Measurements from ENCODE around the gene MIGA2.
"Not testable (repeated sequence)": the region's sequence is repeated elsewhere in the genome, so short reads cannot be mapped to it uniquely, and the experiment has no call there.

Gene MIGA2

DNA sequence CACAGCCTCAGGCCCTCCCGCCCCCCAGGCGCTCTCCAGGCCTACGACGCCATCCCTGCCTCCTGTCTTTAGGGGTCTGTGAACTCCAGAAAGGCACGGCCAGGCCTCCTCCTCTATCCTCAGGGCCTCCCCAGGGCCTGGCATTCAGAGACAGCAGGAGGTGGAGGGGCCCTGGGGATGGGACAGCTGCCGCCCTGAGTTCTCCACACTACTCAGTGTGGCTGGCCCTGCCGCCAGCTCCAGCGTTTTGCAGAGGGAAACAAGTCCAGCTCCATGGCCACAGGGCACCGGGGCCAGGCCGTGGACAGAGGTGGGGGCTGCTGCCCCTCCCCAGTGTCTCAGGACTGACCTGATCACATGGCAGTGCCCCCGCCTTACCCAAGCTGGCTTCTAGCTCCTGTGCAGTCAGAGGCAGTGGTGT is 24.7 kb upstream of the MIGA2 start:
- DNase-seq: no peak

GRCh38 chr9:129012343-129012742 is 24.1 kb upstream of the MIGA2 start:
- no peak for DNase-seq

- DNase-seq: no peak
These were observed 23.5 kb upstream of the MIGA2 start for GRCh38 chr9:129012893-129013448.

DNA sequence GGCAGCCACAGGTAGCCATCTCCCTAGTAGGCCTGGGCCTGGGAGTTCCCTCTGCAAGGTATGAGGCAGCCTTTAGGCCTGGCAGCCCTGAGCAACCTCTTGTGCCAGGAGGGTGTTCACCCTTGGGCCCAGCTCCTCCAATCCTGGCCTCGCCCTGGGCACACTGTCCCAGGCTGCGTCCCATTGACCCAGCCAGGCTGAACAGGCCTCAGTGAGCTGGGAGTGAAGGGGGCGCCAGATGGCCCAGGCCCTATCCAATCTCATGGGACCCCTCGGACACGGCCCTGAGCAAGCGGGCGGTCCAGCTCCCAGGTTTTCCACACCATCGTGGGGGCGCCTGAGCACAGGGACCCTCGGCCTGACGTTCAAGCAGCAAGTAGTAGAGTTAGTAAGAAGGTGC is 22.8 kb upstream of the MIGA2 start:
- peak in 1 of 14 donors; percentile 15 for DNase-seq

DNA sequence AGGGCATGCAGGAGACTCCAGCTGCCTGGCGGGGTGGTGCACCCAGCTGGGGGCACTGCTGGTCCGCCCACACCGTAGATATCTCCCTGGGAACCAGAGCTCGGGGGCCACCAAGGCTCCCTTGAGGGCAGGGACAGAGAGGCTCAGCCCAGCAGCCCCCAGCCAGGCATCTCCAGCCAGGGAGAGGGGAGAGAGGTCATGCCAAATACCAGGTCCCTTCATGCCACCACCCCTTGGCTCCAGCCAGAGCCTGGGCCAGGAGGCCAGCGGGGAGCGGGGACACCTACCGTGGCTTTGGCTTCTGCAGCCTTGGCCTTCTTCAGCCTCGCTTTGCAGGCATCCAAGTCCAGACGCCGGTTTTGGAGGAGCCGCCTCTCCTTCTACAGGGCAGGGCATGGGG is 22.3 kb upstream of the MIGA2 start:
- DNase-seq: peak in 1 of 14 donors; percentile 21

- no peak for DNase-seq
These were observed 21.8 kb upstream of the MIGA2 start for GRCh38 chr9:129014608-129015007.

DNA sequence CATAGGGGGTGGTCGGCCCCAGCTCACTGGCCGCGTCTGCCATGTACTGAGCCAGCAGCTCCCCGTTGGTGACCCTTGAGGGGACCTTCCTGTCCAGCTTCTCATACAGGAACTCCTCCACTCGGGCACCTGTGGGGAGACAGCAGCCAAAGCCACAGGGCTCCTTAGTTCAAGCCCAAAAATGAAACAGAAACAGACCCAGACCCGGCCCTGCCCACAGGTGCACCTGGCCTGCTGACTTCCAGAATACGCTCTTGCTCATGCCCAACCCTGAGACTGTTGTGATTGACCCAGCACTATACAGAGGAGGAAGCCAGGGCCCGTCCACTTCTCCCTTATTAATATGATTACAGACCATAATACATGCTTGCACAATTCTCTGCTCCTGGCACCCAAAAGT is 15.3 kb upstream of the MIGA2 start:
- peak in 1 of 14 donors; percentile 73 for DNase-seq

DNA sequence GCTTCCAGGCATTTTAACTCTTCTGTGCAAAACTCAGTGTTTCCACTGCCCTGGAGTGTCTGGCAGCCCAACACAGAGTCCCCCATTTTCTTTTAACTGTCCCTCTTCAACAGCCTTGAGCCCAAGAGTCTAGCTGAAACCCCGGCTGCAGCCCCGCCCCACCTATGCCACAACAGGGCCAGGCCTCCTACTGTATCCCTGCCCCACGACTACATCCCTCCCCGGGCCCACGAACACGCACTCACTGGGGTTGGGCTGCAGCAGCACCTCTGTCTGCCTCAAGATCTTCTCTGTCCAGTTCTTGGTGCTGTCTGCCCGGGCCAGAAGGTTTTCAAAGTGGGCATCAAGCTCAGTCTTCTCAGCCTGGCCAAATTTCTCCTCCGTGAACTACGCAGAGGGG is 14.4 kb upstream of the MIGA2 start:
- DNase-seq: no peak

DNA sequence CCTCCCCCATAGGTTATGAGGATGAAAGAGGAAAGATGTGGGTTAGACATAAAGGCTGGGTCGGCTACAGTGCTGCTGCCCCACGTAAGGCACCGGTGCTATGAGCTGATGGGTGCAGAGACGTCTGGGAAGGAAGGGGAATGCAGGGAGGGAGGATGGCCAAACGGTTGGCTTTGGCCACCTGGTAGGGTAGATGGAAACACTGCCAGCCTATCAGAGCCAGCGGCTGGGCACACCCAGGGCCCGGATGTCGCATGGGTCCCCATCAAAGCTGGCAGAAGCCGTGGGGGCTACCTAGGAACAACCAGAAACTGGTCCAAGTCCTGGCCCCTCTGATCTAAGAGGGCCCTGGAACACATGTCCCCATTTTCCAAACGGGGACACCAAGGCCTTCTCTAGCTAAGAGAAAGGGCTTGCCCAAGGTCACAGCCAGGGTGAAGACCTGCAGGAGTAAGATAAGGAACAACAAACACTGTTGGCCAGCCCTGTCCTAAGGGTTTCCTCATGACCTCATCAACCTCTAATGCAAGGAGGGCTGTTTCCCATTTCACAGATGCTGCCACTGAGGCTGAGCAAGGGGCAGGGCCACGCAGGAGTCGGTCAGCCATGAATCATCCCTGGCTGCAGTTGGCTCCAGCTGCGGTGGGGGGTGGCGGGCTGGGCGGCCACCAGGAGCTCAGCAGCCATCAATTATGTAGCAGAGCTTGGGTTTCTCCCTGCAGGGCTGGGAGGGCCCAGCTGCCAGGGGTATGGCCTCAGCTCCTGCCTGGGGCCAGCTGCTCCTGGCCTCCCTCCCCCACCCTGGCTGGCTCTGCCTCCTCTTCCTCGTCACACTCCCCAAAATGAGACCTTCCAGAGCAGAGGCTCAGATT is 13.2 kb upstream of the MIGA2 start:
- DNase-seq: peak in 7 of 14 donors; percentile 10 to 76 (median 17)

GRCh38 chr9:129023908-129024233 is 12.6 kb upstream of the MIGA2 start:
- no peak for DNase-seq

- peak in 8 of 14 donors; percentile 32 to 58 (median 40) for DNase-seq
These were observed 9.8 kb upstream of the MIGA2 start for GRCh38 chr9:129026442-129027223.

- no peak for DNase-seq
These were observed 9.2 kb upstream of the MIGA2 start for GRCh38 chr9:129027224-129027684.

DNA sequence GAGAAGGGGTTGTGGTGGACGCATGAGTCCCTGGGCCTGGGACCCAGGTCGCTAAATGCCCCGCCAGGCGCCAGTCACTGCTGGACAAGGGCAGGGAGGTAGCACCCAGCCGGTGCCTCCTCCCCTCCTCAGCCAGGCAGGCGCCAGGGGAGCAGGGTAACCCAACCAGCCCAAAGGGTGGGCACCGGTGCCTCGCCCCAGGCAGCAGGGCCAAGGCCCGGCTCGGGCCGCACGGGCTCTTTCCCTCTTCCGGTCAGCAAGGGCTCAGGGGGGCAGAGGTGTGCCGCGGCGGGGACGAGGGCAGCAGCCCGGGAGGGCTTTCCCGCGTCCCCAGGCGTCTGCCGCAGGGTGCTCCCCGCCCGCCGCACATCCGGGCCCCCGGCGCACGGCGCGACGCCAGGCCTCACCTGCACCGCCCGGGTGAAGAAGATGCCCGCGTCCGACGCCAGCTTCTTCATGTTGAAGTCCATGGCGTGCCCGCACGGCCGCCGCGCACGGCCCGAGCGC is 8.7 kb upstream of the MIGA2 start:
- peak in 4 of 14 donors; percentile 50 to 77 (median 58) for DNase-seq

DNA sequence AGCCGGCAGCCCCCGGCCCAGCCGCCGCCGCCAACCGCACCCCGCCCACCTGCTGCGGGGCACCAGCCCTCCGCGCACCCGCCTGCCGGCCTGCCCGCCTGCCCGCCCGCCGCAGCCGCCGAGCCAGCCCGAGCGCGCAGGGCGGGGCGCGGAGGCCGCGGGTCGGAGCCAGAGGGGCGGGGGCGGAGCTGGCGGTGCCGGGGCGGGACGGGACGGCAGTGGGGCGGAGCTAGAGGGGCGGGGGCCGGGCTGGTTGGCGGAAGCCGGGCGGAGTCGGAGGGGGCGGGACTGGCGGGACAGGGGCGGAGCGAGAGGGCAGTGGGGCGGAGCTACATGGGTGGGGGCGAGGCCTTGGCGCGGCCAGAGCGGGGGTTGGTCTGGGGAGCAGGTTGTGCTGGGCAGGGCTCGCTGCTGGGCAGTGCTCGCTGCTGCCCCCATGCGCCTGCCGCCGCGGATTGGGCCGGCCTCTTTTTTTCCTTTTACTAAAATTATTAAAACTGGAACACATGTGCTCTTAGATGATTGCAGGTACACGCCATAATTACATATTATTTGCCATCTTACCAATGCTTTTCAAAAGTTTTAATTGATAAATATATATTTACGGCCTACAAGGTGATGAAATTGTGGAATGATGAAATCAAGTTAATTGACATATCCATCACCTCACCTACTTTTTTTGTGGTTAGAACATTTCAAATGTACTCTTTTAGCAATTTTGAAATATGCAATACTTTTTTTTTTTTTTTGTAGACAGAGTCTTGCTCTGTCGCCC is 8.0 kb upstream of the MIGA2 start, which contains the start of gene SH3GLB2:
Gene SH3GLB2, minus strand, starts transcription at position 140 of the 775 bp plus-strand sequence. CDS start 177 bp downstream, outside the sequence.
- peak; percentile 81 to 99 (median 97) for DNase-seq

DNA sequence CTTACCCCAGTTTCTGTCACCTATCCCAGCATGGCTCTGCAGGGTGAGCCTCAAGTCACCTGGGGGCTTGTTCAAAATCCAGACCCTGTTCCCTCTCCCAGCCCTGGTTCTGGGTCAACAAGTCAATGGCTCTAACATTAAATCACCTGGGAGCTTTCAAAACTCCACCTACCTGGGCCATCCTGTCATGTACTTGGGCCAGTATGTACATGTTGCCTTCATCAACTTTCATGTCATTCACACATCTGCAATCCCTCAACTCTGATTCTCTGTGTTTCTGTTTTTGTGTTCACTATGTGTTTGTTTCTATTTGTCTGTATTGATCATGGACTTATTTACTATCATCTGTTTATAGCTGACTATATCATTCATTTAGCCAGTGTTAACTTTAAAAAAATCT is 6.2 kb upstream of the MIGA2 start:
- no peak for DNase-seq

GRCh38 chr9:129031514-129031913 is 4.9 kb upstream of the MIGA2 start:
- no peak for DNase-seq

DNA sequence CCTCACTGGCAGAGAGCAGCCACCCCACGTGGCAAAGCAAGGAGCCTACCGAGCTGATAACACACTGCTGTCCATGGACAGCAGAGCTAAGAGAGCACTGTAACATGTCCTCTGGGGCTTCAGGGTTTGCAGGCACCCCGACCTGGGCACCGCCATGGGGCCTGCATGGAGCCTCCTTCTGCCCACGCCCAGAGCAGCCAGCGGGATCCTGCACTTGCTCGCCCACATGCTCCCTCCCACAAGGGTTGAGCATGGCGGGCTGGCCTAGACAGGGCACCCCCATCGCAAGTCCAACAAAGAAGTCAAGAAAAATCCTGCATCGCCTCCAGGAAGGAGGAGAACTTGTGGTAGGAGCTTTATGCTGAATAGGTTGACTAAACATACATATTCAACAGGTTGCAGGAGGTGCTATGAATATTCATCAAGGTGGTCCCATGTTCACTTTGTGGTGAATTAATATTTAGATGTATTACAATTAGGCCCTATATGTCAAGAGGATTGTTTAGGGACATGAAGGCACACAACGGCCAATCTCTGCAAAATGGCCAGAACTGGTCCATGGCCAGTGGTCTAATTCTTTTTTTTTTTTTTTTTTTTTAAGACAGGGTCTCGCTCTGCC is 3.8 kb upstream of the MIGA2 start:
- no peak for DNase-seq

DNA sequence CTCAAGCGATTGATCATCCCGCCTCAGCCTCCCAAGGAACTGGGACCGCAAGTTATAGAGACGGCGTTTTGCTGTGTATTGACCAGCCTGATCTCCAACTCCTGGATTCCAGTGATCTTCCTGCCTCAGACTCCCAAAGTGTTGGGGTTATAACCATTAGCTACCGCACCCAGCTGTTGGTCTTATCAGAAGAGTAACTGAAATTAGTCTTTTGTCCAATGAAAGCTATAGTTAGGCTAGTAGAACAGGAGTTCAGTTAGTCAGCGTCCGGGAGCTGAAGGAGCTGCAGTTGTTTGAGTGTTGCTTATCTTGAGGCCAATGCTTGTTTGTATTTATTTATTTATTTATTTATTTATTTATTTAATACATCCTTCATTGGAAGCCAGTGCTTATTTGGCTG is 3.2 kb upstream of the MIGA2 start:
- no peak for DNase-seq

- not testable (repeated sequence) for DNase-seq
These were observed 588 bp upstream of the MIGA2 start for GRCh38 chr9:129035838-129036237.

DNA sequence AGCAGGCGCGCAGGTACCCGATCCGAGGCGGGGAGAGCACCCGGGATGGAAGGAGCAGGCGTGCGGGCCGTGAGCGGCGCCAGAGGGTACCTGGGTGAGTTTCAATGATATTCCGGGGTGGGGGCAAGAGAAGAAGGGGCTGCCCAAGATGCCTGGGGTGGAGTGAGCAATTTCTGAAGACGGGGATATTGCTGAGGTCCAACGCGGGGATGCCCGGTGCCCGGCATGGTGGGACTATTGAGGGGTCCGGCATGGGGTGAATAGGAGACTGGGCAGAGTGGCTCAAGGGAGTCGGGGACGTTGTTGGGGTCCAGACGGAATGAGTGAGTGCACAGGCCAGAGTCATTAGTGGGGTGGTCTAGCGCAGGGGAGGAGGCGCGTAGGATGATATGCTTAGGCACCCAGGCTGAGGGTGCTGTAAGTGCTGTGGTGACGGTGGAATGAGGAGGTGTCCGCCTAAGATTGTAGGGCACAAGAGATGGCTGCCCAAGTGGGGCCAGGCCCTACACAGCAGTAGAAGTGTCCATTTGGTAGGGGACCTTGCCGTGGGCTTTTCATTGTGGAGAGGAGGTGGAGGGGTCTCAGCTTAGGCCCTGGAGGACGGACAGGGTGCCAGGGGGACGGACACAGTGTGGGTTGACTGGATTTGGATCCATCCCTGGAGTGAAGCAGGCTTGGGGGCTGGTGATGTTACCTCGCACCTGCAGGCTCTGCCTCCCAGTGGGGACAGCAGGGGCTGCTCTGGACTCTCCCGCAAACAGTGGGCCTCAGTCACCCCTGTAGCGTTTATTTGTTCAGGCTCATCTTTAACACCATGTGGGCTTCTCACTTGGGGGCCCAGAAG is 719 bp downstream of the MIGA2 start:
- no peak for DNase-seq

- DNase-seq: no peak
These were observed 1.3 kb downstream of the MIGA2 start for GRCh38 chr9:129037767-129038098.
